Hindlimb muscle (tissue), 1 donor: ENCODE data around the gene COMMD10. TPM values are rescaled to one million over a fixed set of nuclear protein-coding genes. Genes with fewer than 3 reads are reported as not detected.
A peak's percentile ranks its signal among the peaks of the same experiment; 100 is the strongest.
"Not testable (repeated sequence)": the region's sequence is repeated elsewhere in the genome, so short reads cannot be mapped to it uniquely, and the experiment has no call there.

Experiments used
- DNase-seq: peaks from one replicate; pipeline ENCODE4 v3.0.0-alpha.2; 2013
- polyA plus RNA-seq: library from polyadenylated mRNA; unstranded; fragments of 120-200 nt; gene quantifications from one replicate; pipeline ENCODE4 v1.2.1, GENCODE V29; 2013; ENCODE audit not compliant: insufficient read length

The COMMD10 gene
- polyA plus RNA-seq, 1 donor = 23.9 TPM

GRCh38 chr5:116098998-116099397 is 14.2 kb downstream of the COMMD10 start:
- no peak for DNase-seq

DNA sequence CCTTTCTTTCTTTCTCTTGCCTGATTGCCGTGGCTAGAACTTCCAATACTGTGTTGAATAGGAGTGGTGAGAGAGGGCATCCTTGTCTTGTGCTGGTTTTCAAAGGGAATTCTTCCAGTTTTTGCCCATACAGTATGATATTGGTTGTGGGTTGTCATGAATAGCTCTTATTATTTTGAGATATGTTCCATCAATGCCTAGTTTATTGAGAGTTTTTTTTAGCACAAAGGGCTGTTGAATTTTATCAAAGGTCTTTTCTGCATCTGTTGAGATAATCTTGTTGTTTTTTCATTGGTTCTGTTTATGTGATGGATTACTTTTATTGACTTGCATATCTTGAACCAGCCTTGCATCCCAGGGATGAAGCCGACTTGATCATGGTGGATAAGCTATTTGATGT is 20.1 kb downstream of the COMMD10 start:
- not testable (repeated sequence) for DNase-seq

GRCh38 chr5:116115163-116115562 is 30.3 kb downstream of the COMMD10 start:
- DNase-seq = no peak

DNA sequence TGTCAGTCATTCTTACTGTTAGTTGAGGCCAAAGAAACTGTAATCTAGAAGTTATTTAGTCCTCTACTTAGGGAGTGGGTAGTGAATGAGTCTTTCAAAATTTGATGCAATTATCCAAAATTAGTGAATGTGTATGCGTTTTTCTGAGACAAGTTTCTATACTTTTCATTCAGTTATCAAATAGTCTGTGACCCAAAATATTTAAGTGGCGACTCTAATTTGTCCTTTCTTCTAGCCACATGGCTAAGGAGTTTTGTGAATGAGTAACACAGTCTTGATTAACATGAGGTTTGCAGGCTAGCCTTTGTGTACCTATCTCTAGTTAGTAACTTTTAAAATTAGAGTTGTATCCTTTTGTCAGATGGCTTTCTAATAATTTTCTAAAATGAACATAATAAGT is 45.6 kb downstream of the COMMD10 start:
- DNase-seq = no peak

DNA sequence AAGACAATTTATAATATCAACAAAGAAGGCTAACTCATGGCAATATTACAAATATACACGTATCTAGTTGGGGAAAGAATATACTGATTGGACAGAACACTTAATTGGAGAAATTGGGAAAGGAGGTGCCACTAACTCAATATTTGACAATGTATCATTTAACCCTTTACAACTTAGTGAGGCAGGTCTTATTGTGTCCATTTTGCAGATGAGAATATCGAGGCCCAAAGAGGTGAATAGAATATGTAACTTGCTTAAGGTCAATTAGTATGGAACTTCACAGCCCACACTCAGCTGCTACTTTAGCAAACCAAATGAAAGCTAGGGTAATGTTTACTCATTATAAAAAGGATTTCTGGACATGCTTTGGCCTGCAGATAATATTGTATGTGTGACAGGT is 46.2 kb downstream of the COMMD10 start:
- no peak for DNase-seq

DNA sequence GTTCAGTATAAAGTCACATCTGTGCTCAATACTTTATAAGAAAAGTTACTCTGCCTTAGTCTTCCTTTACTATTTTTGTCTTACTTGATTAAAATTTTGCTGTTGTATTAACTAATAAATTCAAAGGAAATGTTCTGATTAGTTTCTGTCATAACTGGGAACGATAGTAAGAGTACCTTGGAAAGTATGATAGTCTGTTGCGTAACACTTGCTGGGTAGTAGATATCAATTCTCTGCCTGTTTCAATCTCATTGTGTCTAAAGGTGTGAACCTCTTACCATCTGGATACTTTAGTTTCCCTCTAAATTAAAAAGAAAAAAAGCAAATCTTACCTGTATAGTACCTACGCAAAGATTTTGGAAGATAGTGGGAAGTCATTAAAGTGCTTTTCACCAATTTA is 48.5 kb downstream of the COMMD10 start:
- DNase-seq = no peak

DNA sequence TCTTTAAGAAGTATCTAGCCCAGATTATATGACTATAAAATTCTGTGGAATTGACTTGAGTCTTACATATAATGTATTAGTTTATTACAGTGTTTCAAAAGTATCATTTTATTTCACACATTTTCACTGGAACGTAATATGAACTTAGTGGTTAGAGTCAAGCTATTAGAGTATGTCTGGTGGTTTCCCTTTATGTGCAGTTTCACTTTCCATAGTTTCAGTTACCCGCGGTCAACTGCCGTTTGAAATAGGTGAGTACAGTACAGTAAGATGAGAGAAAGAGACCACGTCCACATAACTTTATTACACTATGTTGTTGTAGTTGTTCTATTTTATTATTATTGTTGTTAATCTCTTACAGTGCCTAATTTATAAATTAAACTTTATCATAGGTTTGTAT is 50.5 kb downstream of the COMMD10 start:
- no peak for DNase-seq

- DNase-seq = peak; percentile 51
Measured at GRCh38 chr5:116137544-116138378, 52.9 kb downstream of the COMMD10 start.

GRCh38 chr5:116142495-116142894 is 57.7 kb downstream of the COMMD10 start:
- no peak for DNase-seq

DNA sequence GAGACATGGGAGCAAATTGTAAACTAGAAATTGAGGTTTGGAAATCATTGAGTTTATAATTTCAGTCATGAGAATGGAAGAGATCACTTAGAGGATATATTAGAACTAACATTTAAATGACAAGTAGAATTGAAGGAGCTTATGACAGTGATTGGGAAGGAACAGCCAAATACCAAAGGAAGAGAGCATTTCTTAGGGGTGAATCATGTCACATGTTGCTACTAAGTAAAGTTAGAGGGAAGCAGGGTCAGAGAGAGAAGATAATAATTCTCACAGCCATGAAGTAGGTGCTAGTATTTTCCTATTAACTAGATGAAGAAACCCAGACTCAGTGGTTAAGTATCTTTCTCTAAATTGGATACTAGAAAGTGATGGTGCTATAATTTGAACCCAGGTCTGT is 59.3 kb downstream of the COMMD10 start:
- no peak for DNase-seq

DNA sequence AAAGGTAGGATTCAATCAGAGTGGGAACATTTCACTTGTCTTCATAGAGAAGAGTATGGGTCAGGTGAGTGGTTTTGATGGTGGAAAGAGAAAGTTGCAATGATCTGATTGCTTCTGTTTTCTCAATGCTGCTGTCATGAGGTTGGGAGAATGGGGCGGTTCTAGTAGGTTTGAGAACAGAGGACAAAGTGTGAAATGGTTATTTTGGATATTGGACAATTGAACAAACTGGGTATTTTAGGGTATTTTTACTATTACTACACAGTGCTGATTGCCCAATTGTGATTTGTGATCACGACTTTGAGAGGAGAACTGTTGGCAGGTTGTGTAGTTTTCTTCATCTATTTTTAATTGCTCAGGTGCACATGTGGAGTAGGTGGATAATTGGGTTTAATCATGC is 60.2 kb downstream of the COMMD10 start:
- DNase-seq = no peak

DNA sequence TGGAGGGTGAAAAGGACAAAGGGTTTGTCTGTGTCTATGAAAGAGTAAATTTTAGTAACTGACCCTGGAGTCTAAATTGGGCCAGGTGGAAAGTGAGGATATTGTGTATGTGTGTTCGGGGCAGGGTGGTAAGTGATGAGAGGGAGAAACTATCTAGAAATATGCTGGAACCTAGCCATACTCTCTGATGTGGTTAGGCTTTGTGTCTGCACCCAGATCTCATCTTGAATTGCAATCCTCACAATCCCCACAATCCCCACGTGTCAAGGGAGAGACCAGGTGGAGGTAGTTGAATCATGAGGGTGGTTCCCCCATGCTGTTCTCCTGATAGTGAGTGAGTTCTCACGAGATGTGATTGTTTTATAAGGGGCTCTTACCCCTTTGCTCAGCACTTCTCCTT is 60.6 kb downstream of the COMMD10 start:
- DNase-seq = no peak

GRCh38 chr5:116152169-116152568 is 67.3 kb downstream of the COMMD10 start:
- no peak for DNase-seq

DNA sequence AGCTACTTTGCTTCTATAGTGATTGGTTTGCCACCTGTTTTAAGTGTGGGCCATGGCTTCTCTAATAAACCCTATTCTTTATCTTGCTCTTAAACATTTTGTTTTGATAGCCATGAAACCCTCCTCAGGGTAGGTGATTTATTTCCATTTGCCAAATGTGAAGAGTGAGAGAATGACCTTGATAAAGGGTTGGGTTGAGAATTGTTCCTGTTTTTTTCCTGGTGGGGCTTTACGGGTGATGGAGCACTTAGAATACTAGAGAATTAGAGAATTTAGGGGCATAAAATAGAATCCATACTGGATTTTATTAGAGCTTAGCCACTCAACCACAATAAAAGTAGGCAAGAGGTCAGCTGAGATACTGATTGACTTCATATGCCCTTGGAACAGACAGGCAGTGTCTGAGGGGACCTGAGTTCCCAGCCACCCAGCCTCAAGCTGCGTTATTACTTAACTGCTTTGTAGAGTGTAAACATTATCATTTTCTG is 68.9 kb downstream of the COMMD10 start:
- DNase-seq = no peak

DNA sequence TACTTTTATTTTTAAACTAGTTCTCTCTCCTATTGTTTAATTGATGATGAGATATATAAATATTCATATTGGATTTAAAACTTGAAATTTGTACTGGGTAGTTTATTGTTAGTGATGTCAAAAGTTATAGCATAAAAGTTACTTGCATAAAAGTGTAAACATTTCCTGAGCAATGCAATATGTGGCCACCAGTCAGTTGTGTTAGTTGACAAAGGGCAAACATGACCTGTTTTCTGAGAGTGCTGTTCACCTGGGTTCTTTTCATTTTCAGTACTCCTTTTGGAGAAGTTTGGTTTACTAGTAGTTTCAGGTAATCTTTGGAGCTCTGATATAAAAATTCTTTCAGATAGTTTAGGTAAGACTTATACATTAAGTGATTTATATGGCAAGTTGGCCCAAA is 69.4 kb downstream of the COMMD10 start:
- no peak for DNase-seq

- no peak for DNase-seq
Measured at GRCh38 chr5:116154931-116155330, 70.1 kb downstream of the COMMD10 start.

GRCh38 chr5:116157902-116158301 is 73.1 kb downstream of the COMMD10 start:
- no peak for DNase-seq

GRCh38 chr5:116159006-116159405 is 74.2 kb downstream of the COMMD10 start:
- no peak for DNase-seq

GRCh38 chr5:116174111-116174510 is 89.3 kb downstream of the COMMD10 start:
- no peak for DNase-seq

- no peak for DNase-seq
Measured at GRCh38 chr5:116176121-116176520, 91.3 kb downstream of the COMMD10 start.

GRCh38 chr5:116178925-116179324 is 94.1 kb downstream of the COMMD10 start:
- no peak for DNase-seq

DNA sequence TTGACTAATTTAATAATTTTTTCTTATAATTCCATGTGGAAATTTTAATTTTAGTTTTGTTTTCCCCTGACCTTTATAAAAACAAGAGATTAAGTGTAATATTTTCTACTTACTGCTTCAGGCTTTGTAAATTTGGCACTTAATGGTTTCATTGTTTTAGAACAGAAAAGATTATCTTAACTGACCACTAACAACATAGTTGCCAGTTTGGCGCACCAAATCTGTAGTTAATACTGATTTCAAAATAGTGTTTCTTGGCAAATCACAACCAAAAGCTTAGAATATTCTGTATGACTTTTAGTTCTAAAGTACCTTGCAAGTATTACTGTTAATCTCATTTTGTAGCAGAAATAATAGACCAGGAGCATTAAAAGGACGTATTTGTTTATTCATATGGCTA is 124.3 kb downstream of the COMMD10 start:
- no peak for DNase-seq

DNA sequence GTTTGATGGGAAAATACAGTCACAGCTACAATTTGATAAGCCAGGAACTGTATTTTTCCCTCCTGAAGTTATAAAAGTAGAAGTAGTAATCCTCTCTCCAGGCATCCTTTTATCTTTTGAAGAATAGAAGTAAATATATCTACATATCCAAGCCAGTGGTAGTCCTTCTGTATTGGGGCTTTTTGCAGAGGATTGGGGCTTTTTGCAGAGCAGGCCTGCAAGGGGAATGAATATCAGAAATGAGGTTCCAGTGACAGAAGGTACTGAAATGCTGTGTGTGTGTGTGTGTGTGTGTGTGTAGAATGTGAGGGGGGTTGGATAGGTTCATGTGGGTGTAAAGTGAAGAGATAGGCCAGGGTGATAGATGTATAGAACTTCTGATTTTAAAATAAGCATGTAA is 127.4 kb downstream of the COMMD10 start:
- no peak for DNase-seq

- DNase-seq = no peak
Measured at GRCh38 chr5:116216246-116216645, 131.4 kb downstream of the COMMD10 start.
